Jurkat, Clone E6-1 (cell line): ENCODE data around the gene SRBD1. TPM values are rescaled to one million over a fixed set of nuclear protein-coding genes. Genes with fewer than 3 reads are reported as not detected.

Source experiments
- DNase-seq: peaks from one replicate; pipeline ENCODE4 v3.0.0-alpha.2; 2011; ENCODE audit warnings: low read depth, low spot score
- H3K4me3 ChIP-seq: 2 replicates; pipeline ENCODE4 v1.5.1; 2011; ENCODE audit warnings: mild to moderate bottlenecking, low read length, control low read depth, moderate library complexity
- polyA plus RNA-seq: library from polyadenylated mRNA; unstranded; fragments of >200 nt; gene quantifications from one replicate; pipeline ENCODE4 v1.2.1, GENCODE V29; 2012; ENCODE audit warnings: missing spikeins; ENCODE audit not compliant: insufficient read length, insufficient read depth

Gene SRBD1
- polyA plus RNA-seq = 7.0 TPM

- DNase-seq = peak; percentile 82
- H3K4me3 ChIP-seq = peak within 1 kb of the TSS; percentile 72
Observed at GRCh38 chr2:45611020-45611859, at the start of gene SRBD1. Gene SRBD1 (minus strand): TSS chr2:45611267. CDS start chr2:45605441, 5,826 bp downstream.

- H3K4me3 ChIP-seq = no peak overlapping the region
- DNase-seq = no peak
Observed at GRCh38 chr2:45654250-45654649, 43.2 kb upstream of the SRBD1 start.

- DNase-seq = no peak
- no peak overlapping the region for H3K4me3 ChIP-seq
Observed at GRCh38 chr2:45653122-45653913, 42.3 kb upstream of the SRBD1 start.

GRCh38 chr2:45652090-45653031 lies 41.3 kb upstream of the SRBD1 start:
- no peak for DNase-seq
- H3K4me3 ChIP-seq = peak overlapping the region; percentile 55

GRCh38 chr2:45651415-45652089 lies 40.5 kb upstream of the SRBD1 start, which contains the start of gene PRKCE:
Gene PRKCE (plus strand): TSS chr2:45651675.
- H3K4me3 ChIP-seq = peak within 1 kb of the TSS; percentile 56
- no peak for DNase-seq

- DNase-seq = peak; percentile 88
- peak overlapping the region; percentile 56 for H3K4me3 ChIP-seq
Observed at GRCh38 chr2:45650851-45651414, 39.9 kb upstream of the SRBD1 start.

- no peak for DNase-seq
- H3K4me3 ChIP-seq = peak overlapping the region; percentile 56
Observed at GRCh38 chr2:45649858-45650811, 39.1 kb upstream of the SRBD1 start.

GRCh38 chr2:45649462-45649857 lies 38.4 kb upstream of the SRBD1 start:
- no peak for DNase-seq
- peak overlapping the region; percentile 56 for H3K4me3 ChIP-seq

GRCh38 chr2:45648636-45649035 lies 37.6 kb upstream of the SRBD1 start:
- no peak overlapping the region for H3K4me3 ChIP-seq

GRCh38 chr2:45647986-45648520 lies 37.0 kb upstream of the SRBD1 start:
- no peak for DNase-seq
- no peak overlapping the region for H3K4me3 ChIP-seq

More at GRCh38 chr2:45648636-45649035, 37.6 kb upstream of the SRBD1 start:
- no peak for DNase-seq

GRCh38 chr2:45647356-45647755 lies 36.3 kb upstream of the SRBD1 start:
- H3K4me3 ChIP-seq = no peak overlapping the region
- DNase-seq = no peak

GRCh38 chr2:45646289-45646688 lies 35.2 kb upstream of the SRBD1 start:
- no peak for DNase-seq
- H3K4me3 ChIP-seq = no peak overlapping the region

- no peak for DNase-seq
- peak overlapping the region; percentile 15 for H3K4me3 ChIP-seq
Observed at GRCh38 chr2:45643543-45644542, 32.8 kb upstream of the SRBD1 start.

GRCh38 chr2:45643095-45643494 lies 32.0 kb upstream of the SRBD1 start:
- no peak for DNase-seq
- peak overlapping the region; percentile 15 for H3K4me3 ChIP-seq

- DNase-seq = no peak
- no peak overlapping the region for H3K4me3 ChIP-seq
Observed at GRCh38 chr2:45640576-45640975, 29.5 kb upstream of the SRBD1 start.

GRCh38 chr2:45637440-45637839 lies 26.4 kb upstream of the SRBD1 start:
- no peak for DNase-seq
- H3K4me3 ChIP-seq = no peak overlapping the region
